ENCODE measurements around the gene AP3S2.

Gene AP3S2

GRCh38 chr15:89812847-89813320 lies 80.9 kb downstream of the AP3S2 start:
- H3K9me3 ChIP-seq (ENCODE audit: insufficient read depth, low read depth, low read length), result peaks cover 9% of the 10 kb centered on the region
- no peak overlapping the region for H2AK5ac ChIP-seq (ENCODE audit: low read length)
- no peak overlapping the region for H3K27ac ChIP-seq (ENCODE audit: low read depth, low read length)
- no peak overlapping the region for H3K4me3 ChIP-seq (ENCODE audit: low read depth, low read length)
- no peak overlapping the region for H2BK12ac ChIP-seq (ENCODE audit: low read length)
- no peaks in the 10 kb centered on the region for H3K79me2 ChIP-seq (ENCODE audit: control insufficient read depth, insufficient read depth, low read length, poor library complexity)
- no peak overlapping the region for H3K23ac ChIP-seq (ENCODE audit: low read length)
- H2AFZ ChIP-seq (ENCODE audit: insufficient read depth, low read length, poor library complexity), result no peak overlapping the region
- no peak overlapping the region for H4K8ac ChIP-seq (ENCODE audit: low read depth, low read length)
- H3K79me1 ChIP-seq (ENCODE audit: low read length), result no peaks in the 10 kb centered on the region
- no peak overlapping the region for H3K9ac ChIP-seq (ENCODE audit: low read length)
- no peak overlapping the region for H3K4me2 ChIP-seq (ENCODE audit: low read length)
- no peak overlapping the region for H2BK5ac ChIP-seq (ENCODE audit: low read depth, low read length, poor library complexity)
- no CpG with 5 or more reads among the region's 7 CpGs for WGBS (ENCODE audit: extremely low coverage, insufficient coverage, insufficient read length)
- H3K4ac ChIP-seq (ENCODE audit: low read depth, low read length), result no peak overlapping the region
- H4K91ac ChIP-seq (ENCODE audit: low read depth, low read length), result no peak overlapping the region
- H3K27me3 ChIP-seq (ENCODE audit: insufficient read depth, low read length), result peaks cover 27% of the 10 kb centered on the region
- H3K18ac ChIP-seq (ENCODE audit: low read length), result no peak overlapping the region
- no peak overlapping the region for H4K12ac ChIP-seq (ENCODE audit: low read depth, low read length)
- H3K36me3 ChIP-seq (ENCODE audit: control insufficient read depth in 1 of 2, insufficient read depth in 2 of 2, low read length in 2 of 2), result no peaks in the 10 kb centered on the region
- H3K14ac ChIP-seq (ENCODE audit: low read length), result no peak overlapping the region
- DNase-seq, result no peak
- peaks cover 5 to 6% of the 10 kb centered on the region in 2 experiments for H3K4me1 ChIP-seq (ENCODE audit: control insufficient read depth in 1 of 2, insufficient read depth in 2 of 2, low read length in 2 of 2)
- no peak overlapping the region for H2BK120ac ChIP-seq (ENCODE audit: insufficient read depth, low read length, poor library complexity)

GRCh38 chr15:89812011-89812846 lies 81.6 kb downstream of the AP3S2 start:
- Histone ChIP-seq H3K23ac (ENCODE audit: low read length) (no peak overlapping the region), H3K14ac (ENCODE audit: low read length) (no peak overlapping the region), H4K8ac (ENCODE audit: low read depth, low read length) (no peak overlapping the region), H3K27ac (ENCODE audit: low read depth, low read length) (no peak overlapping the region), H3K4me3 (ENCODE audit: low read depth, low read length) (no peak overlapping the region), H3K27me3 (ENCODE audit: insufficient read depth, low read length) (peaks cover 27% of the 10 kb centered on the region), H4K91ac (ENCODE audit: low read depth, low read length) (no peak overlapping the region), H3K9ac (ENCODE audit: low read length) (no peak overlapping the region), H3K18ac (ENCODE audit: low read length) (no peak overlapping the region), H4K12ac (ENCODE audit: low read depth, low read length) (no peak overlapping the region), H3K79me1 (ENCODE audit: low read length) (no peaks in the 10 kb centered on the region), H3K4ac (ENCODE audit: low read depth, low read length) (no peak overlapping the region), H2BK120ac (ENCODE audit: insufficient read depth, low read length, poor library complexity) (no peak overlapping the region), H2AFZ (ENCODE audit: insufficient read depth, low read length, poor library complexity) (no peak overlapping the region), H3K9me3 (ENCODE audit: insufficient read depth, low read depth, low read length) (peaks cover 9% of the 10 kb centered on the region), H3K79me2 (ENCODE audit: control insufficient read depth, insufficient read depth, low read length, poor library complexity) (no peaks in the 10 kb centered on the region), H3K36me3 (ENCODE audit: control insufficient read depth in 1 of 2, insufficient read depth in 2 of 2, low read length in 2 of 2) (no peaks in the 10 kb centered on the region), H3K4me1 (ENCODE audit: control insufficient read depth in 1 of 2, insufficient read depth in 2 of 2, low read length in 2 of 2) (peaks cover 5 to 6% of the 10 kb centered on the region in 2 experiments), H2BK5ac (ENCODE audit: low read depth, low read length, poor library complexity) (no peak overlapping the region), H2BK12ac (ENCODE audit: low read length) (no peak overlapping the region), H2AK5ac (ENCODE audit: low read length) (no peak overlapping the region), H3K4me2 (ENCODE audit: low read length) (no peak overlapping the region)
- peak in 1 of 2 donors; percentile 9 for DNase-seq
- WGBS (ENCODE audit: extremely low coverage, insufficient coverage, insufficient read length), result no CpG with 5 or more reads among the region's 8 CpGs

GRCh38 chr15:89810837-89811236 lies 83.0 kb downstream of the AP3S2 start:
- peaks cover 5 to 6% of the 10 kb centered on the region in 2 experiments for H3K4me1 ChIP-seq (ENCODE audit: control insufficient read depth in 1 of 2, insufficient read depth in 2 of 2, low read length in 2 of 2)
- H3K23ac ChIP-seq (ENCODE audit: low read length), result no peak overlapping the region
- H3K27ac ChIP-seq (ENCODE audit: low read depth, low read length), result no peak overlapping the region
- H3K4me3 ChIP-seq (ENCODE audit: low read depth, low read length), result no peak overlapping the region
- no peak overlapping the region for H2AFZ ChIP-seq (ENCODE audit: insufficient read depth, low read length, poor library complexity)
- peak; percentile 79 to 86 for DNase-seq
- no peak overlapping the region for H2BK120ac ChIP-seq (ENCODE audit: insufficient read depth, low read length, poor library complexity)
- no peaks in the 10 kb centered on the region for H3K36me3 ChIP-seq (ENCODE audit: control insufficient read depth in 1 of 2, insufficient read depth in 2 of 2, low read length in 2 of 2)
- H2BK12ac ChIP-seq (ENCODE audit: low read length), result no peak overlapping the region
- H3K9me3 ChIP-seq (ENCODE audit: insufficient read depth, low read depth, low read length), result peaks cover 8% of the 10 kb centered on the region
- no peak overlapping the region for H3K4ac ChIP-seq (ENCODE audit: low read depth, low read length)
- H3K14ac ChIP-seq (ENCODE audit: low read length), result no peak overlapping the region
- no peak overlapping the region for H3K9ac ChIP-seq (ENCODE audit: low read length)
- H3K79me1 ChIP-seq (ENCODE audit: low read length), result no peaks in the 10 kb centered on the region
- peaks cover 22% of the 10 kb centered on the region for H3K27me3 ChIP-seq (ENCODE audit: insufficient read depth, low read length)
- WGBS (ENCODE audit: extremely low coverage, insufficient coverage, insufficient read length), result no CpG with 5 or more reads among the region's 7 CpGs
- no peak overlapping the region for H4K12ac ChIP-seq (ENCODE audit: low read depth, low read length)
- no peak overlapping the region for H3K4me2 ChIP-seq (ENCODE audit: low read length)
- H2BK5ac ChIP-seq (ENCODE audit: low read depth, low read length, poor library complexity), result no peak overlapping the region
- no peak overlapping the region for H2AK5ac ChIP-seq (ENCODE audit: low read length)
- H3K18ac ChIP-seq (ENCODE audit: low read length), result no peak overlapping the region
- H4K8ac ChIP-seq (ENCODE audit: low read depth, low read length), result no peak overlapping the region
- H3K79me2 ChIP-seq (ENCODE audit: control insufficient read depth, insufficient read depth, low read length, poor library complexity), result no peaks in the 10 kb centered on the region
- H4K91ac ChIP-seq (ENCODE audit: low read depth, low read length), result no peak overlapping the region

GRCh38 chr15:89809787-89810148 lies 84.0 kb downstream of the AP3S2 start:
- H3K9me3 ChIP-seq (ENCODE audit: insufficient read depth, low read depth, low read length), result no peaks in the 10 kb centered on the region
- no peak overlapping the region for H2BK120ac ChIP-seq (ENCODE audit: insufficient read depth, low read length, poor library complexity)
- no peaks in the 10 kb centered on the region for H3K79me2 ChIP-seq (ENCODE audit: control insufficient read depth, insufficient read depth, low read length, poor library complexity)
- H3K23ac ChIP-seq (ENCODE audit: low read length), result no peak overlapping the region
- H3K18ac ChIP-seq (ENCODE audit: low read length), result no peak overlapping the region
- H3K36me3 ChIP-seq (ENCODE audit: control insufficient read depth in 1 of 2, insufficient read depth in 2 of 2, low read length in 2 of 2), result no peaks in the 10 kb centered on the region
- no peak overlapping the region for H3K27ac ChIP-seq (ENCODE audit: low read depth, low read length)
- no peak overlapping the region for H2BK5ac ChIP-seq (ENCODE audit: low read depth, low read length, poor library complexity)
- H3K14ac ChIP-seq (ENCODE audit: low read length), result no peak overlapping the region
- no peak for DNase-seq
- no CpG with 5 or more reads among the region's 5 CpGs for WGBS (ENCODE audit: extremely low coverage, insufficient coverage, insufficient read length)
- no peak overlapping the region for H3K4me3 ChIP-seq (ENCODE audit: low read depth, low read length)
- no peaks in the 10 kb centered on the region for H3K79me1 ChIP-seq (ENCODE audit: low read length)
- no peak overlapping the region for H2AK5ac ChIP-seq (ENCODE audit: low read length)
- H3K4me1 ChIP-seq (ENCODE audit: control insufficient read depth in 1 of 2, insufficient read depth in 2 of 2, low read length in 2 of 2), result peaks cover 2 to 3% of the 10 kb centered on the region in 2 experiments
- H2AFZ ChIP-seq (ENCODE audit: insufficient read depth, low read length, poor library complexity), result no peak overlapping the region
- H2BK12ac ChIP-seq (ENCODE audit: low read length), result no peak overlapping the region
- H4K91ac ChIP-seq (ENCODE audit: low read depth, low read length), result no peak overlapping the region
- H4K8ac ChIP-seq (ENCODE audit: low read depth, low read length), result no peak overlapping the region
- no peak overlapping the region for H3K4me2 ChIP-seq (ENCODE audit: low read length)
- no peak overlapping the region for H4K12ac ChIP-seq (ENCODE audit: low read depth, low read length)
- no peak overlapping the region for H3K4ac ChIP-seq (ENCODE audit: low read depth, low read length)
- H3K9ac ChIP-seq (ENCODE audit: low read length), result no peak overlapping the region
- peaks cover 11% of the 10 kb centered on the region for H3K27me3 ChIP-seq (ENCODE audit: insufficient read depth, low read length)
